SK-N-MC (cell line): ENCODE data around the gene UMAD1.

Experiments
- DNase-seq: peaks from one replicate; pipeline ENCODE4 v3.0.0-alpha.2; 2011; ENCODE audit warnings: low read depth, low spot score
- H3K27ac ChIP-seq: fragments of 200-600 bp; sonication (generic); 2 replicates; pipeline ENCODE4 v1.5.1; 2016; ENCODE audit warnings: mixed run types
- H3K36me3 ChIP-seq: fragments of 200-600 bp; sonication (generic); 2 replicates; pipeline ENCODE4 v1.6.1; 2017; ENCODE audit warnings: antibody characterized with exemption, low read length, mixed read lengths; ENCODE audit not compliant: insufficient read depth
- H3K4me3 ChIP-seq: fragments of 200-600 bp; sonication (generic); 2 replicates; pipeline ENCODE4 v1.5.1; 2016
- H3K9ac ChIP-seq: fragments of 200-600 bp; sonication (generic); 2 replicates; pipeline ENCODE4 v1.8.0; 2017; ENCODE audit warnings: mixed run types, mixed read lengths; ENCODE audit not compliant: insufficient read length
- H3K9me3 ChIP-seq: fragments of 200-600 bp; sonication (generic); 2 replicates; pipeline ENCODE4 v1.6.1; 2017; ENCODE audit warnings: low read depth, mild to moderate bottlenecking, antibody characterized with exemption, low read length, moderate library complexity, mixed read lengths
- EZH2 ChIP-seq: fragments of 200-600 bp; sonication (generic); IDR thresholded peaks from one replicate; pipeline ENCODE4 v1.6.1; 2017; ENCODE audit warnings: antibody characterized with exemption
- FOXP2 ChIP-seq: optimal IDR thresholded peaks from 2 replicates; pipeline ENCODE3; 2011; ENCODE audit warnings: mild to moderate bottlenecking, moderate library complexity; ENCODE audit not compliant: insufficient read depth; ENCODE audit errors: extremely low read length, control extremely low read depth
- POLR2AphosphoS5 ChIP-seq: IDR thresholded peaks from 2 replicates; pipeline ENCODE4 v1.6.1; 2012; ENCODE audit warnings: mild to moderate bottlenecking, low read depth, low read length, borderline replicate concordance

The UMAD1 gene

GRCh38 chr7:7768977-7769709 lies 128.6 kb downstream of the UMAD1 start:
- Histone ChIP-seq H3K9ac (no peak overlapping the region), H3K27ac (no peak overlapping the region), H3K4me3 (no peak overlapping the region), H3K36me3 (no peaks in the 10 kb centered on the region), H3K9me3 (no peaks in the 10 kb centered on the region)
- TF ChIP-seq EZH2, result no peak
- TF ChIP-seq FOXP2, result no peak
- TF ChIP-seq POLR2AphosphoS5, result no peak
- no peak for DNase-seq

GRCh38 chr7:7769710-7770627 lies 129.4 kb downstream of the UMAD1 start:
- TF ChIP-seq EZH2, result no peak
- TF ChIP-seq FOXP2, result no peak
- TF ChIP-seq POLR2AphosphoS5, result no peak
- no peaks in the 10 kb centered on the region for H3K9me3 ChIP-seq
- no peak for DNase-seq
- H3K4me3 ChIP-seq, result no peak overlapping the region
- no peaks in the 10 kb centered on the region for H3K36me3 ChIP-seq
- no peak overlapping the region for H3K27ac ChIP-seq
- H3K9ac ChIP-seq, result no peak overlapping the region

GRCh38 chr7:7771452-7771851 lies 130.9 kb downstream of the UMAD1 start:
- no peak for DNase-seq
- Histone ChIP-seq H3K4me3 (no peak overlapping the region), H3K36me3 (no peaks in the 10 kb centered on the region), H3K9me3 (no peaks in the 10 kb centered on the region), H3K27ac (no peak overlapping the region), H3K9ac (no peak overlapping the region)
- TF ChIP-seq FOXP2, result no peak
- no peak for TF ChIP-seq EZH2
- no peak for TF ChIP-seq POLR2AphosphoS5

GRCh38 chr7:7772397-7772821 lies 131.9 kb downstream of the UMAD1 start:
- Histone ChIP-seq H3K4me3 (no peak overlapping the region), H3K27ac (no peak overlapping the region)
- no peak for TF ChIP-seq EZH2
- no peak for TF ChIP-seq POLR2AphosphoS5
- no peak for TF ChIP-seq FOXP2

GRCh38 chr7:7773334-7774309 lies 133.1 kb downstream of the UMAD1 start:
- H3K4me3 ChIP-seq, result no peak overlapping the region
- H3K36me3 ChIP-seq, result no peaks in the 10 kb centered on the region
- no peak overlapping the region for H3K9ac ChIP-seq
- no peak overlapping the region for H3K27ac ChIP-seq
- H3K9me3 ChIP-seq, result no peaks in the 10 kb centered on the region
- no peak for TF ChIP-seq EZH2
- TF ChIP-seq FOXP2, result no peak
- no peak for TF ChIP-seq POLR2AphosphoS5
- no peak for DNase-seq

More at GRCh38 chr7:7772397-7772821, 131.9 kb downstream of the UMAD1 start:
- H3K36me3 ChIP-seq, result no peaks in the 10 kb centered on the region
- H3K9ac ChIP-seq, result no peak overlapping the region
- H3K9me3 ChIP-seq, result no peaks in the 10 kb centered on the region
- DNase-seq, result no peak

GRCh38 chr7:7779888-7780287 lies 139.3 kb downstream of the UMAD1 start:
- Histone ChIP-seq H3K4me3 (no peak overlapping the region), H3K36me3 (no peaks in the 10 kb centered on the region), H3K9ac (no peak overlapping the region), H3K9me3 (no peaks in the 10 kb centered on the region), H3K27ac (no peak overlapping the region)
- no peak for DNase-seq
- no peak for TF ChIP-seq FOXP2

- no peaks in the 10 kb centered on the region for H3K9me3 ChIP-seq
- no peak for DNase-seq
- H3K4me3 ChIP-seq, result no peak overlapping the region
- no peak for TF ChIP-seq EZH2
- TF ChIP-seq FOXP2, result no peak
- no peak for TF ChIP-seq POLR2AphosphoS5
- no peaks in the 10 kb centered on the region for H3K36me3 ChIP-seq
- no peak overlapping the region for H3K27ac ChIP-seq
- H3K9ac ChIP-seq, result no peak overlapping the region
These were observed 142.4 kb downstream of the UMAD1 start for GRCh38 chr7:7783001-7783400.
